Measurements from ENCODE around the gene FBXL2.
"Not testable (repeated sequence)": the region's sequence is repeated elsewhere in the genome, so short reads cannot be mapped to it uniquely, and the experiment has no call there.

Gene FBXL2

GRCh38 chr3:33388374-33389100 is 111.3 kb downstream of the FBXL2 start:
- DNase-seq = no peak

- DNase-seq = no peak
These were observed 112.7 kb downstream of the FBXL2 start for GRCh38 chr3:33389908-33390307.

- no peak for DNase-seq
These were observed 114.2 kb downstream of the FBXL2 start for GRCh38 chr3:33391255-33391995.

- DNase-seq = no peak
These were observed 114.9 kb downstream of the FBXL2 start for GRCh38 chr3:33392144-33392543.

- DNase-seq = no peak
These were observed 115.5 kb downstream of the FBXL2 start for GRCh38 chr3:33392703-33393125.

- no peak for DNase-seq
These were observed 117.3 kb downstream of the FBXL2 start for GRCh38 chr3:33394403-33395054.

- DNase-seq = no peak
These were observed 118.7 kb downstream of the FBXL2 start for GRCh38 chr3:33395900-33396299.

- no peak for DNase-seq
These were observed 121.2 kb downstream of the FBXL2 start for GRCh38 chr3:33398410-33398809.

GRCh38 chr3:33401781-33402180 is 124.5 kb downstream of the FBXL2 start:
- DNase-seq = no peak

- DNase-seq = no peak
These were observed 125.7 kb downstream of the FBXL2 start for GRCh38 chr3:33402936-33403335.

- no peak for DNase-seq
These were observed 126.5 kb downstream of the FBXL2 start for GRCh38 chr3:33403756-33404155.

- DNase-seq = not testable (repeated sequence)
These were observed 133.6 kb downstream of the FBXL2 start for GRCh38 chr3:33410816-33411215.

- DNase-seq = no peak
These were observed 139.9 kb downstream of the FBXL2 start for GRCh38 chr3:33417066-33417673.

GRCh38 chr3:33419948-33420347 is 142.7 kb downstream of the FBXL2 start:
- DNase-seq = no peak

- no peak for DNase-seq
These were observed 143.7 kb downstream of the FBXL2 start for GRCh38 chr3:33420966-33421365.

GRCh38 chr3:33424606-33425452 is 147.6 kb downstream of the FBXL2 start:
- DNase-seq = no peak

- no peak for DNase-seq
These were observed 148.2 kb downstream of the FBXL2 start for GRCh38 chr3:33425453-33425852.

GRCh38 chr3:33426068-33426467 is 148.8 kb downstream of the FBXL2 start:
- no peak for DNase-seq

GRCh38 chr3:33426630-33427317 is 149.5 kb downstream of the FBXL2 start:
- DNase-seq = no peak

GRCh38 chr3:33428734-33429133 is 151.5 kb downstream of the FBXL2 start:
- DNase-seq = no peak

- DNase-seq = not testable (repeated sequence)
These were observed 152.1 kb downstream of the FBXL2 start for GRCh38 chr3:33429306-33429705.

- DNase-seq = no peak
These were observed 152.8 kb downstream of the FBXL2 start for GRCh38 chr3:33430061-33430460.
